ENCODE data around the gene SNCA.

SNCA gene

GRCh38 chr4:89855236-89855635, 18.3 kb upstream of the SNCA start:
- Histone ChIP-seq H3K9me2 (ENCODE audit: low read depth, low read length) (no peaks in the 10 kb centered on the region), H3K4me2 (ENCODE audit: low read length) (no peak overlapping the region), H4K20me1 (ENCODE audit: insufficient read depth, low read length) (no peaks in the 10 kb centered on the region), H3K27me3 (ENCODE audit: insufficient read depth, low read length) (no peaks in the 10 kb centered on the region), H3K9me3 (ENCODE audit: low read length) (no peaks in the 10 kb centered on the region), H3K4me1 (ENCODE audit: insufficient read depth, low read length, severe bottlenecking) (no peaks in the 10 kb centered on the region), H3F3A (ENCODE audit: insufficient read depth, low read length) (no peaks in the 10 kb centered on the region), H3K27ac (ENCODE audit: low read depth, low read length, poor library complexity, severe bottlenecking) (no peak overlapping the region), H3K79me2 (ENCODE audit: insufficient read depth, low read length) (no peaks in the 10 kb centered on the region), H3K4me3 (ENCODE audit: low read depth, low read length, poor library complexity, severe bottlenecking) (no peak overlapping the region), H3K9ac (ENCODE audit: low read length) (no peak overlapping the region), H2AFZ (ENCODE audit: low read length) (no peak overlapping the region), H3K36me3 (ENCODE audit: insufficient read depth, low read length) (no peaks in the 10 kb centered on the region)
- TF ChIP-seq CTCF (IDR thresholded peaks at IDR 0.05; ENCODE audit: low read length), result no peak
- TF ChIP-seq EZH2 (IDR thresholded peaks at IDR 0.05; ENCODE audit: borderline replicate concordance, low read length), result no peak

- H3K27me3 ChIP-seq (ENCODE audit: insufficient read depth, low read length), result no peaks in the 10 kb centered on the region
- H3K4me2 ChIP-seq (ENCODE audit: low read length), result no peak overlapping the region
- no peaks in the 10 kb centered on the region for H3K4me1 ChIP-seq (ENCODE audit: insufficient read depth, low read length, severe bottlenecking)
- H4K20me1 ChIP-seq (ENCODE audit: insufficient read depth, low read length), result no peaks in the 10 kb centered on the region
- H3K36me3 ChIP-seq (ENCODE audit: insufficient read depth, low read length), result no peaks in the 10 kb centered on the region
- no peaks in the 10 kb centered on the region for H3K9me3 ChIP-seq (ENCODE audit: low read length)
- no peak for TF ChIP-seq CTCF (IDR thresholded peaks at IDR 0.05; ENCODE audit: low read length)
- no peak for TF ChIP-seq EZH2 (IDR thresholded peaks at IDR 0.05; ENCODE audit: borderline replicate concordance, low read length)
- H2AFZ ChIP-seq (ENCODE audit: low read length), result no peak overlapping the region
- H3K9ac ChIP-seq (ENCODE audit: low read length), result no peak overlapping the region
- H3F3A ChIP-seq (ENCODE audit: insufficient read depth, low read length), result no peaks in the 10 kb centered on the region
- no peak overlapping the region for H3K27ac ChIP-seq (ENCODE audit: low read depth, low read length, poor library complexity, severe bottlenecking)
- H3K79me2 ChIP-seq (ENCODE audit: insufficient read depth, low read length), result no peaks in the 10 kb centered on the region
- H3K9me2 ChIP-seq (ENCODE audit: low read depth, low read length), result no peaks in the 10 kb centered on the region
- H3K4me3 ChIP-seq (ENCODE audit: low read depth, low read length, poor library complexity, severe bottlenecking), result no peak overlapping the region
Observed at GRCh38 chr4:89847571-89848325, 10.8 kb upstream of the SNCA start.

- no peaks in the 10 kb centered on the region for H4K20me1 ChIP-seq (ENCODE audit: insufficient read depth, low read length)
- H3K9me2 ChIP-seq (ENCODE audit: low read depth, low read length), result no peaks in the 10 kb centered on the region
- H3K27ac ChIP-seq (ENCODE audit: low read depth, low read length, poor library complexity, severe bottlenecking), result no peak overlapping the region
- H3K27me3 ChIP-seq (ENCODE audit: insufficient read depth, low read length), result no peaks in the 10 kb centered on the region
- no peak overlapping the region for H3K4me2 ChIP-seq (ENCODE audit: low read length)
- no peak overlapping the region for H2AFZ ChIP-seq (ENCODE audit: low read length)
- H3K9me3 ChIP-seq (ENCODE audit: low read length), result no peaks in the 10 kb centered on the region
- H3K79me2 ChIP-seq (ENCODE audit: insufficient read depth, low read length), result no peaks in the 10 kb centered on the region
- no peaks in the 10 kb centered on the region for H3K36me3 ChIP-seq (ENCODE audit: insufficient read depth, low read length)
- H3K9ac ChIP-seq (ENCODE audit: low read length), result no peak overlapping the region
- H3F3A ChIP-seq (ENCODE audit: insufficient read depth, low read length), result no peaks in the 10 kb centered on the region
- TF ChIP-seq CTCF (IDR thresholded peaks at IDR 0.05; ENCODE audit: low read length), result no peak
- TF ChIP-seq EZH2 (IDR thresholded peaks at IDR 0.05; ENCODE audit: borderline replicate concordance, low read length), result no peak
- H3K4me1 ChIP-seq (ENCODE audit: insufficient read depth, low read length, severe bottlenecking), result no peaks in the 10 kb centered on the region
- no peak overlapping the region for H3K4me3 ChIP-seq (ENCODE audit: low read depth, low read length, poor library complexity, severe bottlenecking)
Observed at GRCh38 chr4:89839558-89839957, 2.6 kb upstream of the SNCA start.
